Choroid plexus epithelial cell (primary cell): Measurements from ENCODE around the gene DLX2.
"Not testable (repeated sequence)": the region's sequence is repeated elsewhere in the genome, so short reads cannot be mapped to it uniquely, and the experiment has no call there.

Source experiments
- DNase-seq: peaks from one replicate; pipeline ENCODE4 v3.0.0-alpha.2; 2010; ENCODE audit warnings: low read depth
- H3K4me3 ChIP-seq: 2 replicates; pipeline ENCODE4 v1.5.1; 2011; ENCODE audit warnings: low read depth, mild to moderate bottlenecking, control low read depth, low read length, moderate library complexity
- TF ChIP-seq, protein P1 (sequence below): conservative IDR thresholded peaks from 2 replicates; pipeline ENCODE4 v1.5.1; 2011; ENCODE audit warnings: low read depth, mild to moderate bottlenecking, control low read depth, inconsistent platforms, low read length, moderate library complexity

Gene DLX2

GRCh38 chr2:172066394-172066886 is 36.3 kb downstream of the DLX2 start:
- TF ChIP-seq, protein P1, sequence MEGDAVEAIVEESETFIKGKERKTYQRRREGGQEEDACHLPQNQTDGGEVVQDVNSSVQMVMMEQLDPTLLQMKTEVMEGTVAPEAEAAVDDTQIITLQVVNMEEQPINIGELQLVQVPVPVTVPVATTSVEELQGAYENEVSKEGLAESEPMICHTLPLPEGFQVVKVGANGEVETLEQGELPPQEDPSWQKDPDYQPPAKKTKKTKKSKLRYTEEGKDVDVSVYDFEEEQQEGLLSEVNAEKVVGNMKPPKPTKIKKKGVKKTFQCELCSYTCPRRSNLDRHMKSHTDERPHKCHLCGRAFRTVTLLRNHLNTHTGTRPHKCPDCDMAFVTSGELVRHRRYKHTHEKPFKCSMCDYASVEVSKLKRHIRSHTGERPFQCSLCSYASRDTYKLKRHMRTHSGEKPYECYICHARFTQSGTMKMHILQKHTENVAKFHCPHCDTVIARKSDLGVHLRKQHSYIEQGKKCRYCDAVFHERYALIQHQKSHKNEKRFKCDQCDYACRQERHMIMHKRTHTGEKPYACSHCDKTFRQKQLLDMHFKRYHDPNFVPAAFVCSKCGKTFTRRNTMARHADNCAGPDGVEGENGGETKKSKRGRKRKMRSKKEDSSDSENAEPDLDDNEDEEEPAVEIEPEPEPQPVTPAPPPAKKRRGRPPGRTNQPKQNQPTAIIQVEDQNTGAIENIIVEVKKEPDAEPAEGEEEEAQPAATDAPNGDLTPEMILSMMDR: no peak
- H3K4me3 ChIP-seq: no peak overlapping the region
- no peak for DNase-seq

DNA sequence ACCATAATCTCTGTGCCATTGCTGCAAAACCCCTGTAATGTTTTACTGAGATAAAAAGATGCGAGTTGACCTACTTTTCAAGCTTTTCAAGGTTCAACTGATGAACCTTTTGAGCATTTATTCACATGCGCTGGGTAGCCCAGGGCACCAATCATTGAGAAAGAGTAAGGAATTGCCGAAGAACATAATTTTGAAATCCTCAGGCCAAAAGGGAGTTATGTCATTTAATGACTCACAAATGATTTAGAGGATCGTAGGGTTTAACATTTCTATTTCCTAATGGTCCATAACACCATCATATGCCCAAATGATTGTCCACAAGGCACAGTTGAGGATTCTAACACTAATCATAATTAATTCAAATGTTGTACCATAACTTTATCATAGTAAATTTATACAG is 37.6 kb downstream of the DLX2 start:
- no peak for DNase-seq
- TF ChIP-seq, protein P1: no peak
- no peak overlapping the region for H3K4me3 ChIP-seq

GRCh38 chr2:172063446-172063845 is 39.3 kb downstream of the DLX2 start:
- TF ChIP-seq, protein P1: no peak
- DNase-seq: no peak
- no peak overlapping the region for H3K4me3 ChIP-seq

- no peak overlapping the region for H3K4me3 ChIP-seq
- TF ChIP-seq, protein P1: no peak
- no peak for DNase-seq
Observed at GRCh38 chr2:172062402-172063004, 40.2 kb downstream of the DLX2 start.

DNA sequence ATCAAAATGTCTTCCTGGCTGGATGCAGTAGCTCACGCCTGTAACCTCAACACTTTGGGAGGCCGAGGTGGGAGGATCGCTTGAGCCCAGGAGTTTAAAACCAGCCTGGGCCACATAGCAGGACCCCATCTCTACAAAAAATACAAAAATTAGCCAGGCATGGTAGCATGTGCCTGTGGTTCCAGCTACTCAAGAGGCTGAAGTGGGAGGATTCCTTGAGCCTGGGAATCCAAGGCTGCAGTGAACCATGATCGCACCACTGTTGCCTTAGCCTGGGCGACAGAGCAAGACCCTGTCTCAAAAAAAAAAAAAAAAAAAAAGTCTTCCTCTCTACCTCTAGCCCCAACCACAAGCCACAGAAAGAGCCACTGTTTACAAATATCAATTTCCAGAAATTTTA is 42.6 kb downstream of the DLX2 start:
- H3K4me3 ChIP-seq, DNase-seq: not testable (repeated sequence)

GRCh38 chr2:172058660-172059059 is 44.0 kb downstream of the DLX2 start:
- H3K4me3 ChIP-seq: no peak overlapping the region
- no peak for DNase-seq
- TF ChIP-seq, protein P1: no peak

DNA sequence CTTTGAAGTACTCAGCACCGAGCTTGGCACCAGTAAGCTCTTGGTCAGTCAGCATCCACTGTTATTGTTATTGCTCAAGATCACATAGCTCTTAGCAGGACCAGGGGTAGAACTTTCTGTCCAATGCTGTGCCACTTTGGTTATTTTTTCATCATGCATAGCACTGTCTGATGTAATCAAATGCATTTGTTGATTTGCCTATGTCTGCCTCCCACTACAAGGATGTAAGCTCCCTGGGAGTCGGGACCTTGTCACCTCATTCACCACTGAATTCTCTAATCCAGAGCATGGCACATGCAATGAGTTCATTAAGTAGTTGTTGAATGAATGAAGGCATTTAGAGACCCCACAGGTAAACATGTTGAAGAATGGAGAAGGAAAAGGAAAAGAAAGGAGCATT is 46.4 kb downstream of the DLX2 start:
- DNase-seq: peak; percentile 19
- TF ChIP-seq, protein P1: no peak
- no peak overlapping the region for H3K4me3 ChIP-seq

DNA sequence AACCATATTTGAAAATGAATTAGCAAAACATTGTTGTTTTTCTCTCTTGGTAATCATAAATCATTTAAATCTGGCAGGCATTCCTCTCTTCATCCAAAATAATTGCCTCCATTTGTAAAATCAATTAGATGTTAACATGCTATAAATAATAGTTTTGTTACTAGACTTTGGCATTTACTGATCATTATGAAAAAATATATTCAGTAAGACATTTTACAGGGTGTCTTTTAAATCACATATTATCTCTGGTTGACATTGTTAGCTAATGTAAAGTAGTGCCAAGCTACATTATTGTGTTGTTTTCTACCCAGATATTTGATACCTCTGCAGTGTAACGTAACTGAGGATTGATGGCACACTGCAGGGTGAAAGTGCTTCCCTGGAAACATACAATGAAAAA is 49.2 kb downstream of the DLX2 start:
- H3K4me3 ChIP-seq: no peak overlapping the region
- TF ChIP-seq, protein P1: no peak
- no peak for DNase-seq
